ACC112 (cell line): ENCODE results near the gene TMEM97.
A peak's percentile ranks its signal among the peaks of the same experiment; 100 is the strongest.
"Not testable (repeated sequence)": the region's sequence is repeated elsewhere in the genome, so short reads cannot be mapped to it uniquely, and the experiment has no call there.

Experiments used
- H2AFZ ChIP-seq: fragments of 200-600 bp; sonication (generic); one replicate; pipeline ENCODE4 v1.6.0; 2017; ENCODE audit warnings: antibody characterized with exemption, low read length; ENCODE audit not compliant: unreplicated experiment
- H3K27ac ChIP-seq: fragments of 200-600 bp; sonication (generic); 2 replicates; pipeline ENCODE4 v1.5.1; 2014; ENCODE audit warnings: low read depth, mild to moderate bottlenecking, antibody characterized with exemption, low read length, moderate library complexity
- H3K27me3 ChIP-seq: fragments of 200-600 bp; sonication (generic); 2 replicates; pipeline ENCODE4 v1.6.1; 2014; ENCODE audit warnings: mild to moderate bottlenecking, antibody characterized with exemption, low read length, moderate library complexity, mixed read lengths; ENCODE audit not compliant: insufficient read depth
- H3K36me3 ChIP-seq: fragments of 200-600 bp; sonication (generic); 2 replicates; pipeline ENCODE4 v1.6.1; 2016; ENCODE audit warnings: mild to moderate bottlenecking, antibody characterized with exemption, low read length, moderate library complexity, mixed read lengths; ENCODE audit not compliant: insufficient read depth
- H3K4me1 ChIP-seq: fragments of 200-600 bp; sonication (generic); one replicate; pipeline ENCODE4 v1.6.1; 2016; ENCODE audit warnings: low read length, mixed read lengths; ENCODE audit not compliant: insufficient read depth, unreplicated experiment, control insufficient read depth
- H3K4me3 ChIP-seq: fragments of 200-600 bp; sonication (generic); 2 replicates; pipeline ENCODE4 v1.5.1; 2014; ENCODE audit warnings: mild to moderate bottlenecking, low read depth, low read length
- H3K79me2 ChIP-seq: fragments of 200-600 bp; sonication (generic); one replicate; pipeline ENCODE4 v1.6.0; 2016; ENCODE audit warnings: low read length; ENCODE audit not compliant: control insufficient read depth, unreplicated experiment, insufficient read depth

TMEM97 gene

DNA sequence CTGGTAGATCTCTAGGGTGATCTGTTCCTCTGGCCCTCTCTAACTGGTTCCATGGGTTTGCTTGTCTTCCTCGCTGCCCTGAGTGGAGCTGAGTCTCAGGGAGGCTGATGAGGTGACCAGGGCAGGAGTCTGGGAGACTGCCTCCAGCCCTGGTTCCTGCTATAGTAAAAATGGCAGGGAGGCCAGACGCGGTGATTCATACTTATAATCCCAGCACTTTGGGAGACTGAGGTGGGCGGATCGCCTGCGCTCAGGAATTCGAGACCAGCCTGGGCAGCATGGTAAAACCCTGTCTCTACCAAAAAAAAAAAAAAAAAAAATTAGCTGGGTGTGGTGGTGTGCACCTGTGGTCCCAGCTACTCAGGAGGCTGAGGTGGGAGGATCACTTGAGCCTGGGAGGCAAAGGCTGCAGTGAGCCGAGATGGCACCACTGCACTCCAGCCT, 19.8 kb downstream of the TMEM97 start:
- peak overlapping the region; percentile 45 for H3K27ac ChIP-seq
- not testable (repeated sequence) for H3K27me3 ChIP-seq, H2AFZ ChIP-seq, H3K4me3 ChIP-seq
- peaks cover 32% of the 10 kb centered on the region for H3K4me1 ChIP-seq
- peaks cover 14% of the 10 kb centered on the region; the same call in 1 of the 2 replicates for H3K36me3 ChIP-seq
- peaks cover 50% of the 10 kb centered on the region for H3K79me2 ChIP-seq

GRCh38 chr17:28339431-28339830, 20.4 kb downstream of the TMEM97 start:
- H3K4me3 ChIP-seq: no peak overlapping the region
- H3K79me2 ChIP-seq: peaks cover 44% of the 10 kb centered on the region
- peaks cover 25% of the 10 kb centered on the region for H3K4me1 ChIP-seq
- no peaks in the 10 kb centered on the region for H3K27me3 ChIP-seq
- no peak overlapping the region for H3K27ac ChIP-seq
- H2AFZ ChIP-seq: no peak overlapping the region
- H3K36me3 ChIP-seq: peaks cover 21% of the 10 kb centered on the region; the same call in 1 of the 2 replicates

DNA sequence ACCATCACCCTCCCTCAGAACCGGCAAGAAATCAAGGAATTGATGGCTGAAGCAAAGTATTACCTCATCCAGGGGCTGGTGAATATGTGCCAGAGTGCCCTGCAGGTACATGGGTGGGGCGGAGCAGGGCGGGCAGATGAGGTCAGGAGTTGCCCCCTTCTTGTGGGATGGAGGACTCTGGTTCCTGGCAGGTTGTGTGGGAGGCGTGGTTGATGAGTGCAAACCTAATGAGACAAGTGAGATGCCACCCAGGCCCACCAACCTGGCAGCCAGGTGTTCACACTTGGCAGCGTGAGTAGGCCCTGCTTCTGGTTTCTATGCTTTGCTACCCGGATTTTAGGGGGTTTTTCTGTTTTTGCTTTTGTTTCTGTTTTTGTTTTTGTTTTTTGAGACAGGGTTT, 21.4 kb downstream of the TMEM97 start:
- no peaks in the 10 kb centered on the region for H3K27me3 ChIP-seq
- H2AFZ ChIP-seq: no peak overlapping the region
- peaks cover 24% of the 10 kb centered on the region for H3K4me1 ChIP-seq
- peaks cover 29% of the 10 kb centered on the region for H3K36me3 ChIP-seq
- H3K4me3 ChIP-seq: no peak overlapping the region
- H3K27ac ChIP-seq: no peak overlapping the region
- H3K79me2 ChIP-seq: peaks cover 37% of the 10 kb centered on the region

DNA sequence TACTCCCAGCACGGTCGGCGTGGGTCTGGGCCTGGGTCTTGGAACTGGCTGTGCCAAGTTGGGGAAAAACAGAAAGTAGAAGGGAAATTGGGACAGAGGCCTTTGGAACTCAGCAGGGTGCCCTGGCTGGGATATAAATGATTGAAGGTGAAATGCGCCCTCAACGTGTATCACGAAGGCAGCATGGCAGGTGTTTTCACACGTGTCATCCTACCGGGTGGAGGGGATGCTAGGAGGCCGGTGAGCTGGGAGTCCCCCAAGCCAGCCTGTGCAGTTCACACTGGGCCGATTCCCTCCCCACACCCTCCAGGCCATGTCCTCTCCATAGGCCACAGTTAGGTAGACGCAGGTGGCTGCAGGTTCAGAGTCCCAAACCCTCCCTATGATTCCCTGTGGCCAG, 22.5 kb downstream of the TMEM97 start:
- H3K79me2 ChIP-seq: peaks cover 31% of the 10 kb centered on the region
- H2AFZ ChIP-seq: no peak overlapping the region
- H3K27ac ChIP-seq: no peak overlapping the region
- H3K4me3 ChIP-seq: no peak overlapping the region
- peaks cover 33% of the 10 kb centered on the region for H3K4me1 ChIP-seq
- peaks cover 34% of the 10 kb centered on the region for H3K36me3 ChIP-seq
- H3K27me3 ChIP-seq: no peaks in the 10 kb centered on the region

DNA sequence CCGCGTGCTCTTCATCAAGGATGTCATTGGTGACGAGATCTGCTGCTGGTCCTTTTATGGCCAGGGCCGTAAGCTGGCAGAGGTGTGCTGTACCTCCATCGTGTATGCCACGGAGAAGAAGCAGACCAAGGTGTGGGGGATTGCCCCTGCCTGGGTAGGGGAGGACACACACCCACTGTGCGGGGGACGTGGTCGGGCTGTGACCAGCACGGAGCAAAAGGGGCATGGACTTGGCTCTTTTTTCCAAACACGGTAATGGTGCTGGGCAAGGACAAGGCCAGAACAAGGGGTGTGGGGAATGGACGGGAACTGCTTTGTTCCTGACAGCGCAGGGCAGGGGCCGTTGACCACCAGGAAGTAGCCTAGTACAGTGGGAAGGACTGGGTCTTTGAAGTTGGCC, 23.3 kb downstream of the TMEM97 start:
- H3K79me2 ChIP-seq: peaks cover 23% of the 10 kb centered on the region
- no peaks in the 10 kb centered on the region for H3K27me3 ChIP-seq
- no peak overlapping the region for H3K4me3 ChIP-seq
- H3K27ac ChIP-seq: no peak overlapping the region
- H2AFZ ChIP-seq: no peak overlapping the region
- peaks cover 35% of the 10 kb centered on the region for H3K4me1 ChIP-seq
- H3K36me3 ChIP-seq: peaks cover 36% of the 10 kb centered on the region

GRCh38 chr17:28343491-28343932, 24.5 kb downstream of the TMEM97 start:
- H3K27me3 ChIP-seq: no peaks in the 10 kb centered on the region
- H3K79me2 ChIP-seq: peaks cover 12% of the 10 kb centered on the region
- no peak overlapping the region for H3K27ac ChIP-seq
- peaks cover 32% of the 10 kb centered on the region for H3K4me1 ChIP-seq
- peaks cover 36% of the 10 kb centered on the region for H3K36me3 ChIP-seq
- H2AFZ ChIP-seq: no peak overlapping the region
- H3K4me3 ChIP-seq: no peak overlapping the region

DNA sequence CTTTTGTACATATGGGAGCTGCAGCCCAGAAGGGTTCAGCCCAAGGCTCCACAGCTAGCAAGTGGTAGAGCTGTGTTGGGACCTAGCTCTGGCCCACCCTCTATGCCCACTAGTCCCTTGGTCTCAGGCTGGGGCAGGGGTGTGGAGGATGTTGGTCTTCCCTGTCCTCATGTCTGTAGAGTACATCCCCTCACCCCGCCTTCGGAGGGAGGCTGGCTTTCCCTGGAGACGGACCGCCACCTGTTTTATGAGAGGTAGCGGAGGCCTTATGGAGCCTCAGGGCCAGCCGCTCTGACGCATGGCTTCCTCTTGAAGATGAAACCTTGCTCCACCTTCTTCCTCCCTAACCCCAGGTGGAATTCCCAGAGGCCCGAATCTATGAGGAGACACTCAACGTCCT, 25.0 kb downstream of the TMEM97 start:
- Histone ChIP-seq H3K4me3 (no peak overlapping the region), H3K79me2 (peaks cover 9% of the 10 kb centered on the region), H3K27me3 (no peaks in the 10 kb centered on the region), H3K36me3 (peaks cover 36% of the 10 kb centered on the region), H3K4me1 (peaks cover 29% of the 10 kb centered on the region), H3K27ac (no peak overlapping the region), H2AFZ (no peak overlapping the region)

- peaks cover 36% of the 10 kb centered on the region for H3K36me3 ChIP-seq
- H2AFZ ChIP-seq: no peak overlapping the region
- no peak overlapping the region for H3K27ac ChIP-seq
- no peak overlapping the region for H3K4me3 ChIP-seq
- peaks cover 6% of the 10 kb centered on the region for H3K79me2 ChIP-seq
- peaks cover 29% of the 10 kb centered on the region for H3K4me1 ChIP-seq
- no peaks in the 10 kb centered on the region for H3K27me3 ChIP-seq
Observed at GRCh38 chr17:28344435-28344901, 25.5 kb downstream of the TMEM97 start.

- H3K79me2 ChIP-seq: no peaks in the 10 kb centered on the region
- peak overlapping the region; percentile 75 for H3K27ac ChIP-seq
- H2AFZ ChIP-seq: no peak overlapping the region
- H3K4me3 ChIP-seq: no peak overlapping the region
- H3K4me1 ChIP-seq: peaks cover 29% of the 10 kb centered on the region
- H3K36me3 ChIP-seq: peaks cover 40% of the 10 kb centered on the region
- H3K27me3 ChIP-seq: no peaks in the 10 kb centered on the region
Observed at GRCh38 chr17:28345419-28346198, 26.6 kb downstream of the TMEM97 start.

DNA sequence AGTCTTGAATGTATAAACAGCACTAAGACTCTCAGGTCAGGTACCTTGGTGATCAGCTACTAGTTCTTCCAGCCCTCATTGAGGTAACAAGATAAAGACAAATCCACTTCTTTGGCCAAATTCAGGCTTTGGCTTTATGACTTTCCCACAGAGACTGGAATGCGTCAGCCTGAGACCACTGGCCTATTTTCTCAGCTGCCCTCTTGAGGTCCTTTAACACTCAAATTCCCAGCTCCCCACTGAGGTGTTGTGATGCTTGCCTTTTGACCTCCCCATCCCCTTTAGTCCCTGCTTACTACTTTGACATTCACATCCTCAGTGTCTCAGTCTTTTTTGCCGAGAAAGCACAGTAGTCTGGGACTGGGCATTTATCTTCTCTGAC, 27.2 kb downstream of the TMEM97 start:
- peaks cover 29% of the 10 kb centered on the region for H3K4me1 ChIP-seq
- peaks cover 40% of the 10 kb centered on the region for H3K36me3 ChIP-seq
- no peak overlapping the region for H3K4me3 ChIP-seq
- H2AFZ ChIP-seq: no peak overlapping the region
- H3K27me3 ChIP-seq: no peaks in the 10 kb centered on the region
- no peaks in the 10 kb centered on the region for H3K79me2 ChIP-seq
- H3K27ac ChIP-seq: peak overlapping the region; percentile 75

GRCh38 chr17:28346746-28347246, 27.8 kb downstream of the TMEM97 start:
- peaks cover 40% of the 10 kb centered on the region for H3K36me3 ChIP-seq
- peaks cover 29% of the 10 kb centered on the region for H3K4me1 ChIP-seq
- H3K27ac ChIP-seq: peak overlapping the region; percentile 75
- H2AFZ ChIP-seq: no peak overlapping the region
- no peaks in the 10 kb centered on the region for H3K79me2 ChIP-seq
- H3K27me3 ChIP-seq: no peaks in the 10 kb centered on the region
- H3K4me3 ChIP-seq: no peak overlapping the region; the same call in 1 of the 2 replicates
